ENCODE data around the gene RAB11FIP4. TPM values are rescaled to one million over a fixed set of nuclear protein-coding genes. Genes with fewer than 3 reads are reported as not detected.
"Not testable (repeated sequence)": the region's sequence is repeated elsewhere in the genome, so short reads cannot be mapped to it uniquely, and the experiment has no call there.

The RAB11FIP4 gene, protein sequence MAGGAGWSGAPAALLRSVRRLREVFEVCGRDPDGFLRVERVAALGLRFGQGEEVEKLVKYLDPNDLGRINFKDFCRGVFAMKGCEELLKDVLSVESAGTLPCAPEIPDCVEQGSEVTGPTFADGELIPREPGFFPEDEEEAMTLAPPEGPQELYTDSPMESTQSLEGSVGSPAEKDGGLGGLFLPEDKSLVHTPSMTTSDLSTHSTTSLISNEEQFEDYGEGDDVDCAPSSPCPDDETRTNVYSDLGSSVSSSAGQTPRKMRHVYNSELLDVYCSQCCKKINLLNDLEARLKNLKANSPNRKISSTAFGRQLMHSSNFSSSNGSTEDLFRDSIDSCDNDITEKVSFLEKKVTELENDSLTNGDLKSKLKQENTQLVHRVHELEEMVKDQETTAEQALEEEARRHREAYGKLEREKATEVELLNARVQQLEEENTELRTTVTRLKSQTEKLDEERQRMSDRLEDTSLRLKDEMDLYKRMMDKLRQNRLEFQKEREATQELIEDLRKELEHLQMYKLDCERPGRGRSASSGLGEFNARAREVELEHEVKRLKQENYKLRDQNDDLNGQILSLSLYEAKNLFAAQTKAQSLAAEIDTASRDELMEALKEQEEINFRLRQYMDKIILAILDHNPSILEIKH
- total RNA-seq (10 to 100 TPM; 22.6 to 42.7 (median 26.6) TPM), polyA plus RNA-seq (10 to 100 TPM in 1 of 2 donors, 1 to 10 TPM in 1; 6.5 to 10.4 TPM)

DNA sequence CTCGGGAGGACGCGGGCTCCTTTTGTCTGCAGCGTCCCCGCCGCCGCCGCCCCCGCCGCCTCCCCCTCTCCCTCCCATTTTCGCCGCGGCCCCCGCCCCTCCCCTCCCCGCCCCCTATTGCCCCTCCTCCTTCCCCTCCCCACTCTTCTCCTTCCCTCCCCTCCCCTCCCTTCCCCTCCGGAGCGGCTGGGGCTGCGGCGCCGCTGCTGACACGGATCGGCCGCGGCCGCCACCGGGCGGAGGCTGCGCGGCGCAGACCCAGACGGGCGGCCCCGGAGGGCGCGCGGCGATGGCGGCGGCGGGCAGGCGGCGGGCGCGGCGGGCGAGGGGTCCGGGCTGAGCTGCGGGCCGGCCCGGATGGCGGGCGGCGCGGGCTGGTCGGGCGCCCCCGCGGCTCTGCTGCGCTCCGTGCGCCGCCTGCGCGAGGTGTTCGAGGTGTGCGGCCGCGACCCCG is at the start of gene RAB11FIP4:
TSS of gene RAB11FIP4 (plus strand) at position 180 of the 454 bp plus-strand sequence. CDS start at position 358, 178 bp downstream.
- H3K4me3 ChIP-seq: peak within 1 kb of the TSS in 2 of 4 donors; percentile 31 to 45
- ATAC-seq: peak; percentile 38 to 63 (median 55)
- no peak within 1 kb of the TSS for H3K27ac ChIP-seq
- intact Hi-C loops (cut with DNase I): no loop called here
- H3K36me3 ChIP-seq: no peaks in the 10 kb centered on the region
- peaks cover 0 to 9% (median 0%) of the 10 kb centered on the region in 4 donors for H3K27me3 ChIP-seq
- WGBS, 2 donors: 1% methylated on average over 27 to 59 of the region's 69 CpGs
- H3K9me3 ChIP-seq: no peaks in the 10 kb centered on the region
- TF ChIP-seq, protein P1, sequence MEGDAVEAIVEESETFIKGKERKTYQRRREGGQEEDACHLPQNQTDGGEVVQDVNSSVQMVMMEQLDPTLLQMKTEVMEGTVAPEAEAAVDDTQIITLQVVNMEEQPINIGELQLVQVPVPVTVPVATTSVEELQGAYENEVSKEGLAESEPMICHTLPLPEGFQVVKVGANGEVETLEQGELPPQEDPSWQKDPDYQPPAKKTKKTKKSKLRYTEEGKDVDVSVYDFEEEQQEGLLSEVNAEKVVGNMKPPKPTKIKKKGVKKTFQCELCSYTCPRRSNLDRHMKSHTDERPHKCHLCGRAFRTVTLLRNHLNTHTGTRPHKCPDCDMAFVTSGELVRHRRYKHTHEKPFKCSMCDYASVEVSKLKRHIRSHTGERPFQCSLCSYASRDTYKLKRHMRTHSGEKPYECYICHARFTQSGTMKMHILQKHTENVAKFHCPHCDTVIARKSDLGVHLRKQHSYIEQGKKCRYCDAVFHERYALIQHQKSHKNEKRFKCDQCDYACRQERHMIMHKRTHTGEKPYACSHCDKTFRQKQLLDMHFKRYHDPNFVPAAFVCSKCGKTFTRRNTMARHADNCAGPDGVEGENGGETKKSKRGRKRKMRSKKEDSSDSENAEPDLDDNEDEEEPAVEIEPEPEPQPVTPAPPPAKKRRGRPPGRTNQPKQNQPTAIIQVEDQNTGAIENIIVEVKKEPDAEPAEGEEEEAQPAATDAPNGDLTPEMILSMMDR (IDR thresholded peaks at IDR 0.05): no peak
- FAIRE-seq: no peak
- H3K4me1 ChIP-seq: no peaks in the 10 kb centered on the region
- no peak for DNase-seq

DNA sequence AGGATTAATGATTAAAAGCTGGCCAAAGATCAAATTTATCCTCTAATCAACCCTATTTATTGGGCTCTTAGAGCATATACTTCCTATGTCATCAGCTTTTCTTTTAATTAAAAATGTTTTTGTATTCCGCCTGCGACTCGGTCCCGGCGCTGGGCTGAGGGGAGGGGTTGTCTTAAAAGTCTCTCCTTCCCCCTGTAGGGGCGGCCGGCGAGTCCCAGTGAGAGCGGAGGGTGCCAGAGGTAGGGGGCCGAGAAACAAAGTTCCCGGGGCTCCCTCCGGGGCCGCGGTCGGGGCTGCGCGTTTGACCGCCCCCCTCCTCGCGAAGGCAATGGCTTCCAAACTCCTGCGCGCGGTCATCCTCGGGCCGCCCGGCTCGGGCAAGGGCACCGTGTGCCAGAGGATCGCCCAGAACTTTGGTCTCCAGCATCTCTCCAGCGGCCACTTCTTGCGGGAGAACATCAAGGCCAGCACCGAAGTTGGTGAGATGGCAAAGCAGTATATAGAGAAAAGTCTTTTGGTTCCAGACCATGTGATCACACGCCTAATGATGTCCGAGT is 46.2 kb upstream of the RAB11FIP4 start:
- FAIRE-seq: not testable (repeated sequence)
- WGBS, 2 donors: 92 to 93% methylated on average over 17 to 21 of the region's 34 CpGs

DNA sequence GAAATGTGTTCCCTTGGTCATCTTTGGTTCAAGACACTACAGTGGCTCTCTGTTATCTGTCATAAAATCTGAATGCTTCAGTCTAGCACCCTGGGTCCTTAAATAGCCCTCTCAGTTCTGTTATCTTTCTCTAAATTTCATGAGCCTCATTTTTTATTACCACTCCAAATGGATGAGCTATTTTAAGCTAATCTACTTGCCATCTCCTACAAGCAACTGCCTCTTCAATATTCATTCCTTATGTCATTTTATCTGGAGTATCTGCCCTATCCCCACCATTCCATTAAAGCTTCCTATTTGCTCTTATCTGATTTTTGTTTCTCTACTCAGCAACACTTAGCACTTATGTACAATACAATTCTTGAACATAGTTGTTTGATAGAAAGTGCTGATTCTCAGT is 42.0 kb upstream of the RAB11FIP4 start:
- TF ChIP-seq, protein P1 (IDR thresholded peaks at IDR 0.05): no peak
- H3K27me3 ChIP-seq: no peaks in the 10 kb centered on the region
- FAIRE-seq (no peak), DNase-seq (no peak), ATAC-seq (no peak)
- no peak overlapping the region for H3K27ac ChIP-seq
- H3K36me3 ChIP-seq: peaks cover 0 to 34% (median 6%) of the 10 kb centered on the region in 3 donors
- no peaks in the 10 kb centered on the region for H3K4me1 ChIP-seq
- intact Hi-C loops (cut with DNase I): no loop called here
- no peaks in the 10 kb centered on the region for H3K9me3 ChIP-seq
- no peak overlapping the region for H3K4me3 ChIP-seq

More for the DNA sequence above, 46.2 kb upstream of the RAB11FIP4 start:
- H3K4me3 ChIP-seq; H3K4me1 ChIP-seq; H3K27me3 ChIP-seq; DNase-seq; H3K27ac ChIP-seq; H3K9me3 ChIP-seq; intact Hi-C loops (cut with DNase I); ATAC-seq: not testable (repeated sequence)
- peaks cover 0 to 21% (median 0%) of the 10 kb centered on the region in 3 donors for H3K36me3 ChIP-seq

DNA sequence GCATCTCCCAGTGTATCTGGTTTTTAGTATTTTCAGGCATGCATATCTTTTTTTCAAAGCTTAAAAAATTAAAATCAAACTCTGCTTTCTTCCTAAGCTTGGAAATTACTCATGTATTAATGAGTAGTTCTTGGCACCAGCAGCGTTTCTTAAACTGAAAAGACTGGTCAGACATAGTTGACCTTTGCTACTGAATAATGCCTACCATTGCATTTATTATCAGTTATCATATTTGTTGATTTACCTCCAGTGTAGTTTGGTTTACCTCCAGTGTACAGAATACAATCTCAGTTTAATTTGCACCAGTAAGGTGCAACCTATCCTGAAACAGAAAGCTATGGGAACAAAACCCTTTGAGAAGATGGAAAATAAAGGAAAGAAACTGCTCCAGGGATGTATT is 35.5 kb upstream of the RAB11FIP4 start:
- H3K36me3 ChIP-seq: peaks cover 0 to 32% (median 6%) of the 10 kb centered on the region in 3 donors
- intact Hi-C loops (cut with DNase I): no loop called here
- no peaks in the 10 kb centered on the region for H3K27me3 ChIP-seq
- no peak overlapping the region for H3K27ac ChIP-seq
- no peaks in the 10 kb centered on the region for H3K9me3 ChIP-seq
- TF ChIP-seq, protein P1 (IDR thresholded peaks at IDR 0.05): no peak
- WGBS, 2 donors: 12 to 15% methylated on average over 1 of the region's 1 CpG
- DNase-seq (no peak), FAIRE-seq (no peak), ATAC-seq (no peak)
- H3K4me1 ChIP-seq: no peaks in the 10 kb centered on the region
- no peak overlapping the region for H3K4me3 ChIP-seq

DNA sequence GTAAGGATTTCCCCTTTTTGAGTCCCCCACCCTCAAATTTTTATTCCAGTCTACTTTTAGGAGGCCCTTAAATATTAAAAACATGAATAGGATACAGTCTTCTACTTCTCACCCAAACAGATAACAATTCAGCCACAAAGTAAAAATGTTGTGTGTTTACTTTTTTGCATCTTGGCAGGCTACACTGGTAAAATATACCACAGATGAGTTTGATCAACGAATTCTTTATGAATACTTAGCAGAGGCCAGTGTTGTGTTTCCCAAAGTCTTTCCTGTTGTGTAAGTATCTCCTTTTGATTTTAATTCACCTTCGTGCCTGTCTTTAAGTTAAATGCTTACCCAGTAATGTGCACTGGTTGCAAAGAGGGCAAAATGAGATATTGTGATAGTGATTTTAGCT is 34.4 kb upstream of the RAB11FIP4 start:
- Histone ChIP-seq H3K27ac (no peak overlapping the region), H3K27me3 (no peaks in the 10 kb centered on the region), H3K36me3 (peaks cover 2 to 30% (median 6%) of the 10 kb centered on the region in 3 donors), H3K9me3 (no peaks in the 10 kb centered on the region), H3K4me3 (no peak overlapping the region), H3K4me1 (no peaks in the 10 kb centered on the region)
- FAIRE-seq: no peak
- TF ChIP-seq, protein P1 (IDR thresholded peaks at IDR 0.05): no peak
- intact Hi-C loops (cut with DNase I): no loop called here
- ATAC-seq: no peak
- no peak for DNase-seq
- 65 to 66% methylated on average over 2 of the region's 2 CpGs for WGBS, 2 donors

Measured in pancreas (tissue), 10 donors.